Measurements from ENCODE around the gene RAPGEF4.
A peak's percentile ranks its signal among the peaks of the same experiment; 100 is the strongest.

Gene RAPGEF4

GRCh38 chr2:172970660-172971059, 235.0 kb downstream of the RAPGEF4 start:
- TF ChIP-seq CTCF (IDR thresholded peaks at IDR 0.05; ENCODE audit: extremely low read depth, insufficient read depth, missing control alignments), result peak; percentile 1
- in situ Hi-C loops (cut with MboI; ENCODE audit: low pct_unique_long_range_greater_than_20kb, low sequenced_read_pairs, unreplicated experiment), result no loop called here

GRCh38 chr2:172972005-172972619, 236.5 kb downstream of the RAPGEF4 start:
- in situ Hi-C loops (cut with MboI; ENCODE audit: low pct_unique_long_range_greater_than_20kb, low sequenced_read_pairs, unreplicated experiment), result no loop called here
- DNase-seq (ENCODE audit: low spot score), result peak; percentile 64
- peak; percentile 83 for TF ChIP-seq CTCF (IDR thresholded peaks at IDR 0.05; ENCODE audit: extremely low read depth, insufficient read depth, missing control alignments)

More at GRCh38 chr2:172970660-172971059, 235.0 kb downstream of the RAPGEF4 start:
- DNase-seq (ENCODE audit: low spot score), result no peak

- in situ Hi-C loops (cut with MboI; ENCODE audit: low pct_unique_long_range_greater_than_20kb, low sequenced_read_pairs, unreplicated experiment), result no loop called here
- no peak for DNase-seq (ENCODE audit: low spot score)
- TF ChIP-seq CTCF (IDR thresholded peaks at IDR 0.05; ENCODE audit: extremely low read depth, insufficient read depth, missing control alignments), result no peak
Measured at GRCh38 chr2:172974762-172975161, 239.1 kb downstream of the RAPGEF4 start.

- DNase-seq (ENCODE audit: low spot score), result no peak
- no peak for TF ChIP-seq CTCF (IDR thresholded peaks at IDR 0.05; ENCODE audit: extremely low read depth, insufficient read depth, missing control alignments)
- in situ Hi-C loops (cut with MboI; ENCODE audit: low pct_unique_long_range_greater_than_20kb, low sequenced_read_pairs, unreplicated experiment), result no loop called here
Measured at GRCh38 chr2:172976116-172976515, 240.5 kb downstream of the RAPGEF4 start.

- TF ChIP-seq CTCF (IDR thresholded peaks at IDR 0.05; ENCODE audit: extremely low read depth, insufficient read depth, missing control alignments), result no peak
- in situ Hi-C loops (cut with MboI; ENCODE audit: low pct_unique_long_range_greater_than_20kb, low sequenced_read_pairs, unreplicated experiment), result no loop called here
- DNase-seq (ENCODE audit: low spot score), result no peak
Measured at GRCh38 chr2:172976816-172977215, 241.2 kb downstream of the RAPGEF4 start.

GRCh38 chr2:172977270-172978062, 241.8 kb downstream of the RAPGEF4 start:
- in situ Hi-C loops (cut with MboI; ENCODE audit: low pct_unique_long_range_greater_than_20kb, low sequenced_read_pairs, unreplicated experiment), result no loop called here
- no peak for DNase-seq (ENCODE audit: low spot score)

More at GRCh38 chr2:172977270-172978062, 241.8 kb downstream of the RAPGEF4 start:
- no peak for TF ChIP-seq CTCF (IDR thresholded peaks at IDR 0.05; ENCODE audit: extremely low read depth, insufficient read depth, missing control alignments)
